ENCODE results near the gene ZGRF1. TPM values are rescaled to one million over a fixed set of nuclear protein-coding genes. Genes with fewer than 3 reads are reported as not detected.
"Not testable (repeated sequence)": the region's sequence is repeated elsewhere in the genome, so short reads cannot be mapped to it uniquely, and the experiment has no call there.

Gene ZGRF1
- total RNA-seq, 1 donor from 2014 or later, result 4.4 TPM

DNA sequence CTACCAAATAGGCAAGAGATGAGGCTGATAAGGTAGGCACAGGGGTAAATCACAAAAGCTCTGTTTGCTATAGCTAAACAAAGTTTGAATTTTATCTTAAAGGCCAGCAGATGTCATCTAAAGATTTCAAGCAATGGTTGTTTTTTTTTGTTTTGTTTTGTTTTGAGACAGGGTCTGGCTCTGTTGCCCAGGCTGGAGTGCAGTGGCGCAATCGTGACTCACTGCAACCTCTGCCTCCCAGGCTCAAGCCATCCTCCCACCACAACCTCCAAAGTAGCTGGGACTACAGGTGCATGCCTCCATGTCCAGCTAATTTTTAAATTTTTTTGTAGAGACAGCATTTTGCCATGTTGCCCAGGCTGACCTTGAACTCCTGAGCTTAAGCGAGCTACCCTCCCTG is 77.7 kb downstream of the ZGRF1 start:
- TF ChIP-seq, protein P1, sequence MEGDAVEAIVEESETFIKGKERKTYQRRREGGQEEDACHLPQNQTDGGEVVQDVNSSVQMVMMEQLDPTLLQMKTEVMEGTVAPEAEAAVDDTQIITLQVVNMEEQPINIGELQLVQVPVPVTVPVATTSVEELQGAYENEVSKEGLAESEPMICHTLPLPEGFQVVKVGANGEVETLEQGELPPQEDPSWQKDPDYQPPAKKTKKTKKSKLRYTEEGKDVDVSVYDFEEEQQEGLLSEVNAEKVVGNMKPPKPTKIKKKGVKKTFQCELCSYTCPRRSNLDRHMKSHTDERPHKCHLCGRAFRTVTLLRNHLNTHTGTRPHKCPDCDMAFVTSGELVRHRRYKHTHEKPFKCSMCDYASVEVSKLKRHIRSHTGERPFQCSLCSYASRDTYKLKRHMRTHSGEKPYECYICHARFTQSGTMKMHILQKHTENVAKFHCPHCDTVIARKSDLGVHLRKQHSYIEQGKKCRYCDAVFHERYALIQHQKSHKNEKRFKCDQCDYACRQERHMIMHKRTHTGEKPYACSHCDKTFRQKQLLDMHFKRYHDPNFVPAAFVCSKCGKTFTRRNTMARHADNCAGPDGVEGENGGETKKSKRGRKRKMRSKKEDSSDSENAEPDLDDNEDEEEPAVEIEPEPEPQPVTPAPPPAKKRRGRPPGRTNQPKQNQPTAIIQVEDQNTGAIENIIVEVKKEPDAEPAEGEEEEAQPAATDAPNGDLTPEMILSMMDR (IDR thresholded peaks at IDR 0.05; ENCODE audit: insufficient read depth, low read length, poor library complexity, severe bottlenecking), result no peak
- no peak for DNase-seq (ENCODE audit: low read depth)
- Histone ChIP-seq H3K36me3 (ENCODE audit: control insufficient read depth, insufficient read depth, low read length) (no peaks in the 10 kb centered on the region), H3K27me3 (ENCODE audit: control insufficient read depth, insufficient read depth, low read length) (no peaks in the 10 kb centered on the region), H3K4me3 (ENCODE audit: low read depth, low read length) (no peak overlapping the region)

DNA sequence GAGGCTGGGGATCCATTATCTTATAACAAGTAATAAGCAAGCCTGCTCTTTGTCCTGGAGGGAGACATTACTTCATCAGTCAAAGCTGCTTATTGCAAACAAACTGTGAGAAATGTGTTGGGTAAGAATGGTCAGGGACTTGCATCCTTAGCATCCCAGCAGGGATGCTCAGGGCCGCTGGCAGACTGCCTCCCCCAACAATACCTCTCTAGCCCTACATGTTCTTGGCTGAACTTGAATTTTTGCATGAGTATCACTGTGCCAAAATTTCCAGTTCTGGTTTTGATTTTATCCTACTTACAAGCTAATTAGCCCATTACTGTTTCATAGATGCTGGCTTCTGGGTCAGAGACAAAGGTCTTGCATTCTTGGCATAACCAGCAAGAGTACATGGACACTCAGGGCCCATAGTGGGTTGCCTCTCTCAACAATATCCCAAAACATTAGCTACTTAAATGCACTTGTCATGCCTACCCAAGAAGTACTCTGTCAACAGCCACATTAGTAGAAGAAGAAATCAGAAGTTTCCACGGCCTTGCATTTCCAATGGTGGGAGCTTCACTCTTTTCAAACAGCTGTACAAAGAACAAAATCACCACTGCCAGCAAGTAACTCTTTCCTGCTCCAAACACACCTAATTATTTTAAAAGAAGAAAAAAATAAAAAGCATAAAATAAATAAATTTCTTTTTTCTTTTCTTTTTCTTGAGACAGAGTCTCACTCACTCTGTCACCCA is 78.9 kb downstream of the ZGRF1 start:
- TF ChIP-seq, protein P1 (IDR thresholded peaks at IDR 0.05; ENCODE audit: insufficient read depth, low read length, poor library complexity, severe bottlenecking), result no peak
- DNase-seq (ENCODE audit: low read depth), result no peak
- H3K36me3 ChIP-seq (ENCODE audit: control insufficient read depth, insufficient read depth, low read length), result no peaks in the 10 kb centered on the region

DNA sequence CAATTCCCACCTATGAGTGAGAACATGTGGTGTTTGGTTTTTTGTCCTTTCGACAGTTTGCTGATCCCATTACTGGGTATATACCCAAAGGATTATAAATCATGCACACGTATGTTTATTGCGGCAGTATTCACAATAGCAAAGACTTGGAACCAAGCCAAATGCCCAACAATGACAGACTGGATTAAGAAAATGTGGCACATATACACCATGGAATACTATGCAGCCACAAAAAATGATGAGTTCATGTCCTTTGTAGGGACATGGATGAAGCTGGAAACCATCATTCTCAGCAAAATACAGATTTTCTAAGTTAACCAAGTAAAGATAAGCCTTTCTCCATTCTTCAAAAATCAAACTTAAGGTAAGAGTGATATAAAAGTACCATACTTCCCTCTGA is 82.4 kb downstream of the ZGRF1 start:
- not testable (repeated sequence) for H3K27me3 ChIP-seq (ENCODE audit: control insufficient read depth, insufficient read depth, low read length); H3K4me3 ChIP-seq (ENCODE audit: low read depth, low read length); DNase-seq (ENCODE audit: low read depth); H3K36me3 ChIP-seq (ENCODE audit: control insufficient read depth, insufficient read depth, low read length)

More for the DNA sequence above, 78.9 kb downstream of the ZGRF1 start:
- Histone ChIP-seq H3K27me3 (ENCODE audit: control insufficient read depth, insufficient read depth, low read length) (no peaks in the 10 kb centered on the region), H3K4me3 (ENCODE audit: low read depth, low read length) (no peak overlapping the region)

DNA sequence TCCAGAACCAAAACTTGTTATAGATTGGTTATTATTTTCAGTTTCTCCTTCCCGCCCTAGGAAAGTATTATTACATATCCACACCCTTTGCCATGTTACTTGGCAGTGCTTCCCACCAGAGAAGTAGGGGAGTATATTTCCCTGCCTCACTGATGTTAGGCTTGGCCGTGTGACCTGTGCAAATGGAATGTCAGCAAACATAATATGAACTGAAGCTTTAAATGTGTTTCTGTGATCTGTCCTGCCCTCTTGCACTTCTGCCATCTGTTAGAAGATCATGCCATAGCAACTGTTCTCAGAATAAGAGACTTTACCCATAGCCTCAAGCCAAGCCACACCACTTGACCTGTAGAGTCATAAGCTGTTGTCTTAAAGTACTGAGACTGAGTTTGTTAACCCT is 84.0 kb downstream of the ZGRF1 start:
- Histone ChIP-seq H3K27me3 (ENCODE audit: control insufficient read depth, insufficient read depth, low read length) (no peaks in the 10 kb centered on the region), H3K4me3 (ENCODE audit: low read depth, low read length) (no peak overlapping the region), H3K36me3 (ENCODE audit: control insufficient read depth, insufficient read depth, low read length) (no peaks in the 10 kb centered on the region)
- peak; percentile 52 for DNase-seq (ENCODE audit: low read depth)
- TF ChIP-seq, protein P1 (IDR thresholded peaks at IDR 0.05; ENCODE audit: insufficient read depth, low read length, poor library complexity, severe bottlenecking), result no peak

DNA sequence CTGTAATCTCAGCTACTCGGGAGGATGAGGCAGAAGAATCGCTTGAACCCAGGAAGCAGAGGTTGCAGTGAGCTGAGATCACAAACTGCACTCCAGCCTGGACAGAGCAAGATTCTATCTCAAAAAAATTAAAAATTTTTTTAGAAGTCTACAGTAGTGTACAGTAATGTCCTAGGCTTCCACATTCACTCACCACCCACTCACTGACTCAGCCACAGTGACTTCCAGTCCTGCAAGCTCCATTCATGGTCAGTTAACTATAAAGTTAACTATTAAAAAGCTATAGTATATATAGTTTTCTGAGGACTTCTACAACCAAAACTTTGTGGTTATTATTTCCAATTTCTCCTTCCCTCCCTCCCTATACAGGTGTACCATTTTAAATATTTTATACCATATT is 86.0 kb downstream of the ZGRF1 start:
- H3K27me3 ChIP-seq (ENCODE audit: control insufficient read depth, insufficient read depth, low read length), result no peaks in the 10 kb centered on the region
- TF ChIP-seq, protein P1 (IDR thresholded peaks at IDR 0.05; ENCODE audit: insufficient read depth, low read length, poor library complexity, severe bottlenecking), result no peak
- H3K4me3 ChIP-seq (ENCODE audit: low read depth, low read length), result no peak overlapping the region
- DNase-seq (ENCODE audit: low read depth), result peak; percentile 63
- H3K36me3 ChIP-seq (ENCODE audit: control insufficient read depth, insufficient read depth, low read length), result no peaks in the 10 kb centered on the region

DNA sequence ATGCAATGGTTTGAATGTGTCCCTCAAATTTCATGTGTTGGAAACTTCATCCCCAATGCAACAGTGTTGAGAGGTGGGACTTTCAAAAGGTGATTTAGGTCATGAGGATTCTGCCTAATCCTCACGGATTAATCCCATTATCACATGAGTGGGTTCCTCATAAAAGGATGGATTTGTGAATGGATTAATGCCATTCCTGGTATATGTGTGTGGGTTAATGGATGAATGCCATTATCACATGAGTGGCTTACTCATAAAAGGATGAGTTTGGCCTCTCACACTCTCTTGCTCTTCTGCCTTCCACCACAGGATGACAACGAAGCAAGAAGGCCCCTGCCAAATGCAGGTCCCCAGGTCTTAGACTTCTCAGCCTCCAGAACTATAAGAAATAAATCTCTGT is 90.2 kb downstream of the ZGRF1 start:
- no peak for DNase-seq (ENCODE audit: low read depth)
- H3K36me3 ChIP-seq (ENCODE audit: control insufficient read depth, insufficient read depth, low read length), result no peaks in the 10 kb centered on the region

More for the DNA sequence above, 90.2 kb downstream of the ZGRF1 start:
- Histone ChIP-seq H3K4me3 (ENCODE audit: low read depth, low read length) (no peak overlapping the region), H3K27me3 (ENCODE audit: control insufficient read depth, insufficient read depth, low read length) (no peaks in the 10 kb centered on the region)
- TF ChIP-seq, protein P1 (IDR thresholded peaks at IDR 0.05; ENCODE audit: insufficient read depth, low read length, poor library complexity, severe bottlenecking), result no peak
